SK-N-SH (cell line): ENCODE results near the gene EWSR1. TPM values are rescaled to one million over a fixed set of nuclear protein-coding genes. Genes with fewer than 3 reads are reported as not detected.

ENCODE experiments used
- CTCF ChIA-PET: fragments of 300-600, 350-600 bp; formaldehyde crosslinking; extraction: SDS; loops from one replicate; lab custom pipeline; 2021; lab: Yijun Ruan, JAX
- POLR2A ChIA-PET: fragments of 350-600 bp; sonication (Branson Sonifier 250); formaldehyde crosslinking; extraction: SDS; loops from one replicate; lab custom pipeline; 2020; ENCODE audit warnings: antibody characterized with exemption, inconsistent platforms; lab: Yijun Ruan, JAX
- DNase-seq: peaks from one replicate; pipeline ENCODE4 v3.0.0; 2012
- H2AFZ ChIP-seq: fragments of 200-600 bp; sonication (generic); 2 replicates; pipeline ENCODE4 v1.8.1; 2016; ENCODE audit warnings: antibody characterized with exemption, mild to moderate bottlenecking, low read depth
- H3F3A ChIP-seq: fragments of 200-600 bp; sonication (generic); replicated peaks from 2 replicates; pipeline ENCODE3; 2016; ENCODE audit warnings: antibody characterized with exemption, mild to moderate bottlenecking; ENCODE audit not compliant: insufficient read depth
- H3K27ac ChIP-seq, 2 experiments: fragments of 200-500 bp in 1 of 2; fragments of 200-600 bp in 1 of 2; sonication (Bioruptor generic) in 1 of 2; sonication (generic), shearing (Covaris generic) in 1 of 2; 2 replicates each; pipeline versions ENCODE4 v1.5.1 to v1.6.1; 2014 to 2016; ENCODE audit warnings: low read depth in 2 of 2, inconsistent platforms in 1 of 2, low read length in 1 of 2, mild to moderate bottlenecking in 1 of 2, mixed read lengths in 1 of 2
- H3K27me3 ChIP-seq: fragments of 200-600 bp; sonication (generic), shearing (Covaris generic); 2 replicates; pipeline ENCODE4 v1.6.1; 2016; ENCODE audit warnings: mixed run types; ENCODE audit not compliant: insufficient read depth
- H3K36me3 ChIP-seq, 2 experiments: fragments of 200-500 bp in 1 of 2; fragments of 200-600 bp in 1 of 2; sonication (Bioruptor generic) in 1 of 2; sonication (generic) in 1 of 2; replicated peaks in 1 of 2; 2 replicates each; pipeline versions ENCODE3 to v1.5.1; 2014 to 2016; ENCODE audit warnings: low read length in 1 of 2, mild to moderate bottlenecking in 1 of 2; ENCODE audit not compliant: insufficient read depth in 2 of 2, control insufficient read depth in 1 of 2
- H3K4me1 ChIP-seq, 2 experiments: fragments of 200-500 bp in 1 of 2; fragments of 200-600 bp in 1 of 2; sonication (Bioruptor generic) in 1 of 2; sonication (generic), shearing (Covaris generic) in 1 of 2; 2 replicates each; pipeline versions ENCODE4 v1.5.1 to v1.6.1; 2014 to 2016; ENCODE audit warnings: low read depth in 1 of 2, low read length in 1 of 2, mixed run types in 1 of 2; ENCODE audit not compliant: insufficient read depth in 2 of 2, control insufficient read depth in 1 of 2
- H3K4me2 ChIP-seq: fragments of 200-600 bp; sonication (generic), shearing (Covaris generic); 2 replicates; pipeline ENCODE4 v1.6.1; 2017; ENCODE audit warnings: mixed run types
- H3K4me3 ChIP-seq, 2 experiments: fragments of 200-500 bp in 1 of 2; fragments of 200-600 bp in 1 of 2; sonication (Bioruptor generic) in 1 of 2; sonication (generic), shearing (Covaris generic) in 1 of 2; 2 replicates each; pipeline versions ENCODE4 v1.5.1 to v1.8.1; 2014 to 2016; ENCODE audit warnings: low read depth in 2 of 2, inconsistent platforms in 1 of 2, low read length in 1 of 2, mild to moderate bottlenecking in 1 of 2, mixed read lengths in 1 of 2, moderate library complexity in 1 of 2
- H3K79me2 ChIP-seq: fragments of 200-600 bp; sonication (generic); 2 replicates; pipeline ENCODE4 v1.8.1; 2017; ENCODE audit warnings: mild to moderate bottlenecking; ENCODE audit not compliant: insufficient read depth
- H3K9ac ChIP-seq: fragments of 200-600 bp; sonication (generic); 2 replicates; pipeline ENCODE4 v1.6.1; 2017; ENCODE audit warnings: mixed run types
- H3K9me2 ChIP-seq: fragments of 200-600 bp; sonication (generic); 2 replicates; pipeline ENCODE4 v1.6.1; 2017; ENCODE audit warnings: mixed run types
- H3K9me3 ChIP-seq: fragments of 200-600 bp; sonication (generic); 2 replicates; pipeline ENCODE4 v1.6.1; 2017; ENCODE audit warnings: mixed run types, mild to moderate bottlenecking, moderate library complexity
- H4K20me1 ChIP-seq: fragments of 200-600 bp; sonication (generic); 2 replicates; pipeline ENCODE4 v1.6.1; 2017; ENCODE audit warnings: mild to moderate bottlenecking, mixed run types; ENCODE audit not compliant: insufficient read depth
- ELF1 ChIP-seq: IDR thresholded peaks from 2 replicates; pipeline ENCODE4 v1.4.0; 2012
- EP300 ChIP-seq, 2 experiments: IDR thresholded peaks; 2 replicates each; pipeline versions ENCODE4 v1.4.0 to v1.6.1; 2012; ENCODE audit warnings: borderline replicate concordance in 1 of 2, low read depth in 1 of 2, low read length in 1 of 2
- EZH2phosphoT487 ChIP-seq: fragments of 200-600 bp; sonication (generic); IDR thresholded peaks from 2 replicates; pipeline ENCODE4 v1.6.1; 2017; ENCODE audit warnings: low read depth, mixed run types, mild to moderate bottlenecking, antibody characterized with exemption, moderate library complexity, borderline replicate concordance
- FOSL2 ChIP-seq: IDR thresholded peaks from 2 replicates; pipeline ENCODE4 v1.4.0; 2012; ENCODE audit warnings: low read depth, mild to moderate bottlenecking, moderate library complexity, borderline replicate concordance
- FOXJ3 ChIP-seq: sonication (generic); formaldehyde crosslinking; IDR thresholded peaks from 2 replicates; pipeline ENCODE4 v1.5.1; 2020; ENCODE audit warnings: mild to moderate bottlenecking, missing genetic modification reagents
- FOXM1 ChIP-seq: IDR thresholded peaks from 2 replicates; pipeline ENCODE4 v1.4.0; 2012; ENCODE audit warnings: low read depth, mild to moderate bottlenecking
- GABPA ChIP-seq: IDR thresholded peaks from 2 replicates; pipeline ENCODE4 v1.4.0; 2012; ENCODE audit warnings: low read depth, mild to moderate bottlenecking
- GATA2 ChIP-seq: sonication (generic); formaldehyde crosslinking; IDR thresholded peaks from 2 replicates; pipeline ENCODE4 v1.5.0; 2020; ENCODE audit warnings: mild to moderate bottlenecking, missing genetic modification reagents
- MEF2A ChIP-seq: IDR thresholded peaks from 2 replicates; pipeline ENCODE4 v1.4.0; 2012; ENCODE audit warnings: low read depth, borderline replicate concordance
- NFIC ChIP-seq: IDR thresholded peaks from 2 replicates; pipeline ENCODE4 v1.4.0; 2012; ENCODE audit warnings: borderline replicate concordance
- NRF1 ChIP-seq: IDR thresholded peaks from 2 replicates; pipeline ENCODE4 v1.6.1; 2012; ENCODE audit warnings: low read depth, mild to moderate bottlenecking, low read length
- RAD21 ChIP-seq: IDR thresholded peaks from 2 replicates; pipeline ENCODE4 v1.6.1; 2012; ENCODE audit warnings: mild to moderate bottlenecking, low read length
- RCOR1 ChIP-seq: fragments of 150-350 bp; IDR thresholded peaks from 2 replicates; pipeline ENCODE4 v1.6.1; 2017; ENCODE audit warnings: antibody characterized with exemption, low read length
- SMC3 ChIP-seq: IDR thresholded peaks from 2 replicates; pipeline ENCODE4 v1.6.1; 2012; ENCODE audit warnings: low read depth, low read length, improper control_type of control experiment
- TAF1 ChIP-seq: IDR thresholded peaks from 2 replicates; pipeline ENCODE4 v1.6.1; 2012; ENCODE audit warnings: low read depth, mild to moderate bottlenecking, low read length, moderate library complexity, borderline replicate concordance
- TEAD4 ChIP-seq: IDR thresholded peaks from 2 replicates; pipeline ENCODE4 v1.4.0; 2012; ENCODE audit warnings: mild to moderate bottlenecking, borderline replicate concordance; ENCODE audit not compliant: insufficient read depth
- USF1 ChIP-seq: IDR thresholded peaks from 2 replicates; pipeline ENCODE4 v1.4.0; 2012; ENCODE audit warnings: low read depth, borderline replicate concordance
- YY1 ChIP-seq: IDR thresholded peaks from 2 replicates; pipeline ENCODE4 v1.4.0; 2012; ENCODE audit warnings: low read depth, mild to moderate bottlenecking
- WGBS: methylation state at CpG from one replicate; pipeline ENCODE4 v1.1.6; 2017; ENCODE audit warnings: low lambda C conversion rate; 5-methylcytosine and 5-hydroxymethylcytosine counted together
- polyA plus RNA-seq, 3 experiments: library from polyadenylated mRNA; depleted of rRNA; stranded (reverse); fragments of >200 nt; gene quantifications; 2 replicates each; pipeline ENCODE4 v1.2.3, GENCODE V29; 2012
- TF ChIP-seq, protein P1 (sequence below): IDR thresholded peaks from 2 replicates; pipeline ENCODE4 v1.4.0; 2012; ENCODE audit warnings: low read depth, borderline replicate concordance
- TF ChIP-seq, protein P2 (sequence below): IDR thresholded peaks from 2 replicates; pipeline ENCODE4 v1.4.0; 2012; ENCODE audit warnings: low read depth

EWSR1 gene
- polyA plus RNA-seq, 1 of the 3 experiments (the other 2 are of a cell fraction): 173 TPM

- no peaks in the 10 kb centered on the region for H3K9me3 ChIP-seq
- H3K4me3 ChIP-seq: no peak overlapping the region
- CTCF ChIA-PET: interaction anchor here (0.6 to 1.2 kb wide), 3 partner anchors 13 to 396 kb away, joined by 3 read pairs; no protein-coding TSS in a partner anchor
- no peak overlapping the region for H3K27ac ChIP-seq
- WGBS: 77% methylated on average over 4 of the region's 5 CpGs
- no peaks in the 10 kb centered on the region for H3K27me3 ChIP-seq
- H3F3A ChIP-seq: no peaks in the 10 kb centered on the region
- no peak overlapping the region for H3K4me2 ChIP-seq
- H3K9ac ChIP-seq: no peak overlapping the region
- H3K79me2 ChIP-seq: no peaks in the 10 kb centered on the region
- H3K4me1 ChIP-seq: no peaks in the 10 kb centered on the region
- DNase-seq: no peak
- H2AFZ ChIP-seq: no peak overlapping the region
- POLR2A ChIA-PET: no interaction called here
- no peaks in the 10 kb centered on the region for H3K9me2 ChIP-seq
- TF ChIP-seq TAF1 (no peak), MEF2A (no peak), GATA2 (CRISPR knock-in tag) (no peak), ELF1 (no peak), EP300 (IDR thresholded peaks at IDR 0.05; ENCODE audit: borderline replicate concordance in 1 of 2, low read depth in 1 of 2, low read length in 1 of 2) (no peak), NFIC (no peak), GABPA (no peak), SMC3 (no peak), FOSL2 (no peak), NRF1 (no peak), TEAD4 (no peak), RAD21 (no peak), YY1 (no peak), EZH2phosphoT487 (no peak), USF1 (no peak), FOXJ3 (CRISPR knock-in tag) (no peak), RCOR1 (no peak), FOXM1 (no peak)
- TF ChIP-seq, protein P1, sequence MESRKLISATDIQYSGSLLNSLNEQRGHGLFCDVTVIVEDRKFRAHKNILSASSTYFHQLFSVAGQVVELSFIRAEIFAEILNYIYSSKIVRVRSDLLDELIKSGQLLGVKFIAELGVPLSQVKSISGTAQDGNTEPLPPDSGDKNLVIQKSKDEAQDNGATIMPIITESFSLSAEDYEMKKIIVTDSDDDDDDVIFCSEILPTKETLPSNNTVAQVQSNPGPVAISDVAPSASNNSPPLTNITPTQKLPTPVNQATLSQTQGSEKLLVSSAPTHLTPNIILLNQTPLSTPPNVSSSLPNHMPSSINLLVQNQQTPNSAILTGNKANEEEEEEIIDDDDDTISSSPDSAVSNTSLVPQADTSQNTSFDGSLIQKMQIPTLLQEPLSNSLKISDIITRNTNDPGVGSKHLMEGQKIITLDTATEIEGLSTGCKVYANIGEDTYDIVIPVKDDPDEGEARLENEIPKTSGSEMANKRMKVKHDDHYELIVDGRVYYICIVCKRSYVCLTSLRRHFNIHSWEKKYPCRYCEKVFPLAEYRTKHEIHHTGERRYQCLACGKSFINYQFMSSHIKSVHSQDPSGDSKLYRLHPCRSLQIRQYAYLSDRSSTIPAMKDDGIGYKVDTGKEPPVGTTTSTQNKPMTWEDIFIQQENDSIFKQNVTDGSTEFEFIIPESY: no peak
- TF ChIP-seq, protein P2, sequence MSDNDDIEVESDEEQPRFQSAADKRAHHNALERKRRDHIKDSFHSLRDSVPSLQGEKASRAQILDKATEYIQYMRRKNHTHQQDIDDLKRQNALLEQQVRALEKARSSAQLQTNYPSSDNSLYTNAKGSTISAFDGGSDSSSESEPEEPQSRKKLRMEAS: no peak
- no peaks in the 10 kb centered on the region for H3K36me3 ChIP-seq
- H4K20me1 ChIP-seq: no peaks in the 10 kb centered on the region
Measured at GRCh38 chr22:29251265-29251664, 16.8 kb upstream of the EWSR1 start.
